H9 (cell line): ENCODE results near the gene FOXI2. TPM values are rescaled to one million over a fixed set of nuclear protein-coding genes. Genes with fewer than 3 reads are reported as not detected.
A peak's percentile ranks its signal among the peaks of the same experiment; 100 is the strongest.

ENCODE experiments used
- DNase-seq: peaks from one replicate; pipeline ENCODE4 v3.0.0-alpha.2; 2017
- H2AFZ ChIP-seq: one replicate; pipeline ENCODE4 v1.6.1; 2013; ENCODE audit warnings: mild to moderate bottlenecking, low read length, control low read depth, moderate library complexity
- H2AK5ac ChIP-seq: 2 replicates; pipeline ENCODE4 v1.6.1; 2013; ENCODE audit warnings: low read length, control low read depth, mixed read lengths; ENCODE audit not compliant: insufficient read length
- H2BK120ac ChIP-seq: one replicate; pipeline ENCODE4 v1.6.1; 2013; ENCODE audit warnings: low read depth, mild to moderate bottlenecking, low read length, control low read depth, inconsistent platforms; ENCODE audit not compliant: poor library complexity, severe bottlenecking
- H2BK12ac ChIP-seq: 2 replicates; pipeline ENCODE4 v1.6.1; 2013; ENCODE audit warnings: low read length, control low read depth, mixed read lengths, low read depth; ENCODE audit not compliant: insufficient read length
- H2BK15ac ChIP-seq: 2 replicates; pipeline ENCODE4 v1.6.1; 2013; ENCODE audit warnings: low read depth, low read length, control low read depth
- H2BK20ac ChIP-seq: one replicate; pipeline ENCODE4 v1.6.1; 2013; ENCODE audit warnings: low read depth, mild to moderate bottlenecking, low read length, control low read depth, inconsistent platforms; ENCODE audit not compliant: poor library complexity, severe bottlenecking
- H2BK5ac ChIP-seq: 2 replicates; pipeline ENCODE4 v1.6.1; 2013; ENCODE audit warnings: low read length, control low read depth, mixed read lengths; ENCODE audit not compliant: insufficient read length
- H3K14ac ChIP-seq: 2 replicates; pipeline ENCODE4 v1.6.1; 2013; ENCODE audit warnings: low read length, control low read depth; ENCODE audit not compliant: insufficient read depth
- H3K18ac ChIP-seq: 2 replicates; pipeline ENCODE4 v1.6.1; 2013; ENCODE audit warnings: low read depth, mild to moderate bottlenecking, mixed read lengths, low read length, control low read depth; ENCODE audit not compliant: insufficient read length
- H3K23ac ChIP-seq: 2 replicates; pipeline ENCODE4 v1.6.1; 2013; ENCODE audit warnings: low read length, control low read depth, mixed read lengths, low read depth; ENCODE audit not compliant: insufficient read length
- H3K23me2 ChIP-seq: 2 replicates; pipeline ENCODE4 v1.6.1; 2013; ENCODE audit warnings: low read depth, mild to moderate bottlenecking, mixed read lengths, low read length, control low read depth; ENCODE audit not compliant: insufficient read length, poor library complexity, severe bottlenecking
- H3K27ac ChIP-seq: 2 replicates; pipeline ENCODE4 v1.5.1; 2013; ENCODE audit warnings: low read length, control low read depth, mixed read lengths, low read depth; ENCODE audit not compliant: insufficient read length
- H3K27me3 ChIP-seq: 2 replicates; pipeline ENCODE4 v1.6.1; 2013; ENCODE audit warnings: low read length, control low read depth, inconsistent platforms; ENCODE audit not compliant: insufficient read depth
- H3K4ac ChIP-seq: 2 replicates; pipeline ENCODE4 v1.6.1; 2013; ENCODE audit warnings: low read depth, mild to moderate bottlenecking, control low read depth, inconsistent platforms, low read length, moderate library complexity
- H3K4me1 ChIP-seq: 2 replicates; pipeline ENCODE4 v1.6.1; 2013; ENCODE audit warnings: low read length, control low read depth, inconsistent platforms; ENCODE audit not compliant: insufficient read depth
- H3K4me2 ChIP-seq: 2 replicates; pipeline ENCODE4 v1.6.1; 2013; ENCODE audit warnings: low read length, control low read depth, mixed read lengths; ENCODE audit not compliant: insufficient read length, insufficient read depth
- H3K56ac ChIP-seq: 2 replicates; pipeline ENCODE4 v1.6.1; 2013; ENCODE audit warnings: low read depth, mild to moderate bottlenecking, mixed read lengths, low read length, control low read depth; ENCODE audit not compliant: insufficient read length
- H3K79me1 ChIP-seq: 2 replicates; pipeline ENCODE4 v1.6.1; 2013; ENCODE audit warnings: low read depth, mild to moderate bottlenecking, moderate library complexity, low read length, control low read depth, inconsistent platforms; ENCODE audit not compliant: insufficient read depth, poor library complexity, severe bottlenecking
- H3K79me2 ChIP-seq: 2 replicates; pipeline ENCODE4 v1.6.1; 2013; ENCODE audit warnings: low read length, control low read depth, inconsistent platforms; ENCODE audit not compliant: insufficient read depth
- H3K9ac ChIP-seq: 2 replicates; pipeline ENCODE4 v1.6.1; 2013; ENCODE audit warnings: low read length, control low read depth, mixed read lengths; ENCODE audit not compliant: insufficient read length; ENCODE audit errors: extremely low read depth
- H3K9me3 ChIP-seq: one replicate; pipeline ENCODE4 v1.6.1; 2013; ENCODE audit warnings: low read depth, low read length, inconsistent platforms; ENCODE audit not compliant: control insufficient read depth
- H3T11ph ChIP-seq: one replicate; pipeline ENCODE4 v1.6.1; 2013; ENCODE audit warnings: mild to moderate bottlenecking, low read length, control low read depth, inconsistent platforms
- H4K20me1 ChIP-seq: one replicate; pipeline ENCODE4 v1.6.1; 2013; ENCODE audit not compliant: control insufficient read depth, insufficient read length, insufficient read depth
- H4K5ac ChIP-seq: 2 replicates; pipeline ENCODE4 v1.6.1; 2013; ENCODE audit warnings: low read depth, mild to moderate bottlenecking, mixed read lengths, low read length, control low read depth; ENCODE audit not compliant: insufficient read length
- H4K8ac ChIP-seq: replicated peaks from 2 replicates; pipeline ENCODE4 v1.6.1; 2013; ENCODE audit warnings: low read length, control low read depth, mixed read lengths, low read depth; ENCODE audit not compliant: insufficient read length
- H4K91ac ChIP-seq: 2 replicates; pipeline ENCODE4 v1.6.1; 2013; ENCODE audit warnings: low read depth, mild to moderate bottlenecking, moderate library complexity, mixed read lengths, low read length, control low read depth; ENCODE audit not compliant: insufficient read length
- H3K27ac Mint-ChIP-seq, 3 experiments: 2 replicates in 2 of 3; 3 replicates in 1 of 3; pipeline ENCODE4 v1.8.0; 2020 to 2021; ENCODE audit warnings: mixed read lengths in 3 of 3, mild to moderate bottlenecking in 1 of 3, moderate library complexity in 1 of 3
- H3K27me3 Mint-ChIP-seq: 2 replicates; pipeline ENCODE4 v1.8.0; 2021; ENCODE audit warnings: low read depth, mild to moderate bottlenecking, moderate library complexity, mixed read lengths
- H3K36me3 Mint-ChIP-seq, 3 experiments: 2 replicates in 2 of 3; 3 replicates in 1 of 3; pipeline ENCODE4 v1.8.0; 2020 to 2021; ENCODE audit warnings: low read depth in 3 of 3, mixed read lengths in 3 of 3; ENCODE audit not compliant: insufficient read depth in 1 of 3
- H3K4me1 Mint-ChIP-seq, 2 experiments: 2 replicates each; pipeline ENCODE4 v1.8.0; 2020; ENCODE audit warnings: mixed read lengths in 2 of 2
- H3K4me3 Mint-ChIP-seq, 2 experiments: 2 replicates in 1 of 2; 3 replicates in 1 of 2; pipeline ENCODE4 v1.8.0; 2020 to 2021; ENCODE audit warnings: mild to moderate bottlenecking in 2 of 2, mixed read lengths in 2 of 2, moderate library complexity in 1 of 2
- H3K9me3 Mint-ChIP-seq, 2 experiments: 2 replicates in 1 of 2; 3 replicates in 1 of 2; pipeline ENCODE4 v1.8.0; 2020; ENCODE audit warnings: mild to moderate bottlenecking in 2 of 2, mixed read lengths in 2 of 2, moderate library complexity in 1 of 2
- CTCF ChIP-seq: fragments of 200-600 bp; sonication (generic); conservative IDR thresholded peaks from 3 replicates; pipeline ENCODE4 v1.8.0; 2021; ENCODE audit warnings: antibody characterized with exemption, mild to moderate bottlenecking
- WGBS: extraction: QIAGEN DNeasy Blood & Tissue Kit; methylation state at CpG from one replicate; pipeline ENCODE4 v1.1.7; 2013; ENCODE audit warnings: missing lambda C conversion rate, low lambda C conversion rate, mixed read lengths; ENCODE audit not compliant: insufficient read length; ENCODE audit errors: extremely low coverage; 5-methylcytosine and 5-hydroxymethylcytosine counted together
- total RNA-seq: library from RNA; stranded (reverse); gene quantifications from 2 replicates; pipeline ENCODE4 v1.2.1, GENCODE V29; 2021

Gene FOXI2
- total RNA-seq, 1 experiment from 2014 or later = 0.42 TPM

GRCh38 chr10:127737563-127738511 lies 852 bp downstream of the FOXI2 start:
- H2AFZ ChIP-seq = no peak overlapping the region
- Mint-ChIP-seq H3K4me1 (peaks cover 20 to 33% of the 10 kb centered on the region in 2 experiments), H3K4me3 (peak overlapping the region; percentile 51 to 78)

More at GRCh38 chr10:127737563-127738511, 852 bp downstream of the FOXI2 start:
- no peak overlapping the region for H3K4ac ChIP-seq
- H3K27ac ChIP-seq = no peak overlapping the region
- peak; percentile 34 for DNase-seq
- H3K4me2 ChIP-seq = peak overlapping the region; percentile 44
- no peak overlapping the region for H2BK12ac ChIP-seq
- no peak overlapping the region for H3K56ac ChIP-seq
- H4K91ac ChIP-seq = no peak overlapping the region
- WGBS = no CpG with 5 or more reads among the region's 59 CpGs
- H3K9me3 Mint-ChIP-seq = peaks cover 0 to 3% of the 10 kb centered on the region in 2 experiments; a peak in 1 of 5 replicates
- no peaks in the 10 kb centered on the region; a peak in 1 of 7 replicates for H3K36me3 Mint-ChIP-seq
- no peak for TF ChIP-seq CTCF
- H4K5ac ChIP-seq = no peak overlapping the region
- no peak overlapping the region for H2BK5ac ChIP-seq
- H3K27me3 Mint-ChIP-seq = peaks cover 89% of the 10 kb centered on the region
- H3K4me1 ChIP-seq = peaks cover 6% of the 10 kb centered on the region; the same call in 1 of the 2 replicates
- no peak overlapping the region for H3K18ac ChIP-seq
- no peak overlapping the region for H3K23ac ChIP-seq
- H2AK5ac ChIP-seq = no peak overlapping the region
- H3K79me1 ChIP-seq = no peaks in the 10 kb centered on the region
- no peak overlapping the region for H3T11ph ChIP-seq
- H3K79me2 ChIP-seq = no peaks in the 10 kb centered on the region
- no peak overlapping the region for H3K27ac Mint-ChIP-seq
- no peak overlapping the region for H3K14ac ChIP-seq
- H3K9me3 ChIP-seq = no peaks in the 10 kb centered on the region
- H2BK120ac ChIP-seq = no peak overlapping the region
- H2BK20ac ChIP-seq = no peak overlapping the region
- peaks cover 46% of the 10 kb centered on the region for H3K27me3 ChIP-seq
- peaks cover 21% of the 10 kb centered on the region for H3K23me2 ChIP-seq
- no peak overlapping the region for H2BK15ac ChIP-seq
- H4K8ac ChIP-seq = no peak overlapping the region
- H4K20me1 ChIP-seq = no peaks in the 10 kb centered on the region
- H3K9ac ChIP-seq = no peak overlapping the region
